Measurements from ENCODE around the gene TP63.
"Not testable (repeated sequence)": the region's sequence is repeated elsewhere in the genome, so short reads cannot be mapped to it uniquely, and the experiment has no call there.

The TP63 gene

GRCh38 chr3:189631373-189631408 lies at the start of gene TP63:
TSS of gene TP63 (plus strand) at chr3:189631389. CDS start at chr3:189631516, 127 bp downstream.
- no peak for DNase-seq (ENCODE audit: extremely low read depth in 1 of 2, low read depth in 1 of 2)

DNA sequence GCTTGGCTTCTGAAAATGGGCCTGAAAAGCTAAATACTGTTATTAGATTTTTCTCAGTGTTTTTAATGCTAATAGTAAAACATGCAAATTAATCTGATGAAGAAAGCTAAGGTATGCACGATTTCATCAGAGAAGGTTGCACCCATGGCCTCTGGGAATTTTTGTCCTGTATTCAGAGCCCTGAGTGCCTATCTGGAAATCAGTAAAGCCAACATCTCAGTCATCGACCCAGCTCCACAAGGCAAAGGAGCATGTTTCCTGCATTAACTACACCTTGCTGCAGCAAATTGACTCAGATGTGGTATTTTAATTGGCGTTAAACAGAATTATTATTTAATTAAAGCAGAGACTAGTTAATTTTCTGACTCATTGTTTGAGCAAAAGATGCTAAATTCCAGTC lies 49.0 kb upstream of the TP63 start:
- no peak for DNase-seq (ENCODE audit: extremely low read depth in 1 of 2, low read depth in 1 of 2)

GRCh38 chr3:189584645-189585044 lies 46.5 kb upstream of the TP63 start:
- no peak for DNase-seq (ENCODE audit: extremely low read depth in 1 of 2, low read depth in 1 of 2)

- DNase-seq (ENCODE audit: extremely low read depth in 1 of 2, low read depth in 1 of 2): no peak
Observed at GRCh38 chr3:189586941-189587663, 44.1 kb upstream of the TP63 start.

DNA sequence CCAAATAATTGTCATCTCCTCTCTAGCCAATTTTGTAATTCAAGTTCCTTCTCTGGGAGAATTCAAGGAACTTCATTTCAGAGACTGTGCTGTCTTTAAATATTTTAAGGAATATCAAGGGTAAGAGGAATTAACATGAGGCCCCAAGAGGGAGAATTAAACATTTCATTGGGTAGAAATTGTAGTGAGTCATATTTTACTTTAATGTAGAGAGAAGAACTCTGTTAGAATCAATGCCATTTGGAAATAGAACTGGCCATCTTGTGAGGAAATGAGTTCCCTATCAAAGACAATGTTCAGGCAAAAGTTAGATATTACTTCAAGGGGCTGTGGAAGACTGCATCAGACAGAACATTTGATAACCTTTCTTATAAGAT lies 43.5 kb upstream of the TP63 start:
- no peak for DNase-seq (ENCODE audit: extremely low read depth in 1 of 2, low read depth in 1 of 2)

DNA sequence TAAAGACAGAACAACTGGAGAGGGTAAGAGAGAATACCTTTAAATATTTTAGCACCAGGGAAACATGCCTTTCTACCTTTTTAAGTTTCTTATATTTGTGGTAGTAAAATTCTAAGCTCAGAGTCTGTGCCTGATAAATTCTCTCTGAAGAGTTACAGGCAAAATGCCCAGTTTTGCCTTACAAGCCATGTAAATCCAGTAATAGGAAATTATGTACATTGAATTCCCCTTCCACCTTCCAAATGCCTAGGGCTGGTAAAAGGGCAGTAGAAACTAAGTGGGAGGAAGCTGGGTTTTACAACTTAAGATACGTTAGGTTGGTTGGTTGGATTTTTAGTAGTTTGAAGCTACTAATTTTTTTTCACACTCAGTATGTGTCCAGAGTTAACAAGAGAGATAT lies 43.1 kb upstream of the TP63 start:
- no peak for DNase-seq (ENCODE audit: extremely low read depth in 1 of 2, low read depth in 1 of 2)

DNA sequence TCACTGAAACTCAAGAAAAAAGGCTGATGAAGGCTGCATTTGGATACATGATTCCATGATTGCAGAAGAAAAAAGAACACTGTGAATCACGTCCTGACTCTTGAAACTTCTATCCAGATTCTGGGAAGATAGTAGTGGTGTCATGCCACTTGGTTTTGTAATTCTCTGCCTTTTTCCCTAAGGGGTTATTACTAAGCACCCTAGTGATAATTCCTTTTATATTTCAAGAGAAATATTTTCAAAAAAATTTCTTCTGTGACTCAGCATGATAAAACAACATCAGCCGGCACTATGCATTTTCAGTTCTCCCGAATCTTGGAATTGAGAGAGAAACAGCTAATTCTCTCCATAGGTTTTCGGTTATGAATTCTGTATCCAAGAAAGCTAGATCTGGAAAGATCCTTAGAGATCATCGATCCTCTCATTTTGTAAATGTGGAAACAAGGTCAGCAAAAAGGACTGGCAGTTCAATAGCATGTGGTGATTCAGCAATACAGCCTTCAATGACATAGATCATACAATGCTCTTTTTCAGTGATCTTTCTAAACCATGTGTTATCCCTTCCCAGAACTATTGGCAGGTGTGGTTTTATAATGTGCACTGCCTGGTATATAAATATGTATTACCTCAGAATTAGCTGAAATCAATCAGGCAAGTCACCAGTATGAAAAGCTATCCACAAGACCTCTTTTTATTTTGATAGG lies 42.6 kb upstream of the TP63 start:
- DNase-seq (ENCODE audit: extremely low read depth in 1 of 2, low read depth in 1 of 2): no peak

- DNase-seq (ENCODE audit: extremely low read depth in 1 of 2, low read depth in 1 of 2): no peak
Observed at GRCh38 chr3:189589179-189589569, 42.0 kb upstream of the TP63 start.

DNA sequence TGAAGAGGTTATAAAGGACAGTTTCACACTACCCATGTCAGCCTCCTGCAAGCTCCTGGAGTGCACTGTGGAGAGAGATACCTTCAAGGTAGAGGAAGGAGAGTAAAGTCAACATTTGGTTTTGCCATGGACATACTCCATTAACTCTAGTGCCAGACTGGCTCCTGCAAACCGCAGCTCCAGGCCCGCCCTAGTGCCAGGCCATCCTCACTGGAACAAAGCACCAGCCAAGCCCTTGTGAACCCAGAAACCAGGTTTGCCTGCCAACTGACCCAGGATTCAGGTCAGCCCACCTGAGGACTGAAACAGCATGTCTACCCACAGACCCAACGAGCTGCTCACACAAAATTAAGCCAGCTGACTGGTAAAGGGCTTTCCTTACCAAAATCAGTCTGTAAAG lies 41.0 kb upstream of the TP63 start:
- no peak for DNase-seq (ENCODE audit: extremely low read depth in 1 of 2, low read depth in 1 of 2)

GRCh38 chr3:189593581-189593980 lies 37.6 kb upstream of the TP63 start:
- DNase-seq (ENCODE audit: extremely low read depth in 1 of 2, low read depth in 1 of 2): no peak

GRCh38 chr3:189596078-189596979 lies 34.9 kb upstream of the TP63 start:
- not testable (repeated sequence) for DNase-seq (ENCODE audit: extremely low read depth in 1 of 2, low read depth in 1 of 2)

DNA sequence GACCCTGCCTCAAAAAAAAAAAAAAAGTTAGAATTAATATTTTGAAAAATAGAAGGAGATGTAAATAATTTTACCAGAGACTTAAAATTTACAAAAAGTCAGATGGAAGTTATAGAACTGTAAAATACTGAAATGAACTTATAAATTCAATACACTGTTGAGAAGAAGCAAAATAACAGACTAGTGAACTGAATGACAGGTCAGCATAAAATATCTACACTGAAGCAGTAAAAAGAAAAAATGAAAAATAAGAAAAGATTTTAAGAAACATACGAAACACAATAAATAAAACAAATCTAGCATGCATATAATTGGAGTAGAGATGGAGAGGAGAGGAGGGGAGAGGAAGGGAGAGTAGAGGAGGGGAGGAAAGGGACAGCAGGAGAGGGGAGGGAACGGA lies 33.3 kb upstream of the TP63 start:
- no peak for DNase-seq (ENCODE audit: extremely low read depth in 1 of 2, low read depth in 1 of 2)

DNA sequence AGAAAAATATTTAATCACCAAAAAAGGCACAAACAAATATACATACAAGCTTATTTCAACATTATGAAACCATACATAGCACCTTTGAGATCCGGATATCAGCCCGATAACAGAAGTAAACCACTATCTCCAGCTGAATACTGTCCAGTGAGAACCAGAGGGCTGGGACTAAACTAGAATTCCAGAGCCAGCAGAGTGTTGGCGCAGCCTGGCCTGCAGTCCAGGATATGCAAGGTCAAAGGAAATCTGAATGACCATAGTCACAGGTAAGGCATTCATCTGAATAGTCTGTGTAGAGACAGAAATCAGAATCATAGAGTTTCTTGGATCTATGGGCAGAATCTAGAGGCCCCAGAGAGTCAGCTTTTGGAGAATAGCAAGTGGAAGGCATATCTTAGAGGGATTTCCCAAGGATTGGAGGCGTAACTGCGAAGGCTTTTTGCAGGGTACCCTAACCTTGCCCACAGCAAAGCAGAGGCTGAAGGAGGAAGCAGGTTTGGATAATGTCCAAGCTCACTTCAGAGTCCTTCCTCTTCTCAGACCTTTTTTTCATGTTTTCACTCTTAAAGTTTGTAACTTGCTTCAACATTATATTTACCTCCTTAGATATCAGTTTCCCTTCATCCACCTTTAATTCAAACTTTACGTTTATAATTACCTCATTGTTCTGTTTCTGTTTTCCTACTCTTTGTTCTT lies 32.5 kb upstream of the TP63 start:
- no peak for DNase-seq (ENCODE audit: extremely low read depth in 1 of 2, low read depth in 1 of 2)

DNA sequence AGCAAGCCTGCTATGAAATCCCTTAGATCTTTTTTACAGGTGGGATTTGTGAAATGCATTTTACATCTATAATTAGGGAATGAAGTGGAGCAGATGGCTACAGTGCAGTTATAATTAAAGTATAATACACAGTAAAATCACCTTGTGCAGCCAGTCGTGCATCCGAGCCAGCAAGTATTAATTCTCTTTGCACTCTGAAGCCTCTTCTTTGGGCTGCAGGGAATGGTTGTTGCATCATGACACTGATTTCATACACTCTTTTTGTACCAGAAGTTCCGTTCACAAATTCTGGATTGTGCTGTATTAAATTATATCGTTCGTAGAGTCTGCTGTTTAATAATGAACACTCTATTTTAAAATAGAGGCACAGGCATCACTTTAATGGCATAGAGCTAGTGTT lies 28.7 kb upstream of the TP63 start:
- DNase-seq (ENCODE audit: extremely low read depth in 1 of 2, low read depth in 1 of 2): no peak

DNA sequence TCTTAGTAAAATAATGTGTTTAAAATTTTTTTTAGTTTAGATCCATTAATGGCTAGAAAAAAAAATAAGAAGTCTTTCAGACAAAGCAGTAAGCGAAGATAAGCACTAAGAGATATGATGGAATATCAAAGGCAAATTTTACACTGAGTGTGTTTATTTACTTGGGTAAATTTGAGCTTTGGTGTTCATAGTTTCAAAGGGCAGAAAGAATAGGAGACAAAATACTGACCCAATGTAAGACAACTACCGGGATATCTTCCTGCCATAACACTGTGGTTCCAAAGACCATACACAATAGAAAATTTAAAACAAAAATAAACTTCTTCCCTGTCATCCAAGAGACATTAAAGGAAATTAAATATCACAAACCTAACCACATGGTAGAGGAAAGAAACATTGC lies 25.5 kb upstream of the TP63 start:
- DNase-seq (ENCODE audit: extremely low read depth in 1 of 2, low read depth in 1 of 2): no peak

DNA sequence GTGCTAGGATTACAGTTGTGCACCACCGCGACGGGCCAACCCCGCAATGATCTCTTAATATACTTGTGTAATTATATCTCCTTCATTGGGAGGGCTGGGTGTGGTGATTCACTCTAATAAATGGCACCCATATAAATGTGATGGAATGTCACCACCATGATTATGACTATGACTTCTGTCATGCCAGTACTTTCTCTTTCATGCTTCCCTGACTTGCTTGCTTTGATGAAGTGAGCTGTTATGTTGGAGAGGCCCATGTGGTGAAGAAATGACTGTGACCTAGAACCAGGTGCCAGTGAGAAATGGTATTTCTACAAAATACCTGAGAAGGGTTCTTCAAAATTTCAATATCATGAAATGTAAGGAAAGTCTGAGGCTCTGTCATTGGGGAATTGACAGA lies 24.4 kb upstream of the TP63 start:
- no peak for DNase-seq (ENCODE audit: extremely low read depth in 1 of 2, low read depth in 1 of 2)

- DNase-seq (ENCODE audit: extremely low read depth in 1 of 2, low read depth in 1 of 2): not testable (repeated sequence)
Observed at GRCh38 chr3:189612641-189613040, 18.5 kb upstream of the TP63 start.

DNA sequence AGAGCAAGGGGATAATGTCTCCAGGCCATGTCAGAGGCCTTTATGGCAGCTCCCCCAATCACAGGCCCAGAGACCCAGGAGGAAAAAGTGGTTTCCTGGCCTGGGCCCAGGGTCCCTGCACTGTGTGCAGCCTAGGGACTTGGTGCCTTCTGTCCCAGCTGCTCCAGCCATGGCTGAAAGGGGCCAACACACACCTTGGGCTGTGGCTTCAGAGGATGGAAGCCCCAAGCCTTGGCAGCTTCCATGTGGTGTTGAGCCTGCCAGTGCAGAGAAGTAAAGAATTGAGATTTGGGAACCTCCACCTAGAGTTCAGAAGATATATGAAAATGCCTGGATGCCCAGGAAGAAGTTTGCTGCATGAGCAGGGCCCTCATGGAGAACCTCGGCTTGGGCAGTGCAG lies 18.1 kb upstream of the TP63 start:
- no peak for DNase-seq (ENCODE audit: extremely low read depth in 1 of 2, low read depth in 1 of 2)

DNA sequence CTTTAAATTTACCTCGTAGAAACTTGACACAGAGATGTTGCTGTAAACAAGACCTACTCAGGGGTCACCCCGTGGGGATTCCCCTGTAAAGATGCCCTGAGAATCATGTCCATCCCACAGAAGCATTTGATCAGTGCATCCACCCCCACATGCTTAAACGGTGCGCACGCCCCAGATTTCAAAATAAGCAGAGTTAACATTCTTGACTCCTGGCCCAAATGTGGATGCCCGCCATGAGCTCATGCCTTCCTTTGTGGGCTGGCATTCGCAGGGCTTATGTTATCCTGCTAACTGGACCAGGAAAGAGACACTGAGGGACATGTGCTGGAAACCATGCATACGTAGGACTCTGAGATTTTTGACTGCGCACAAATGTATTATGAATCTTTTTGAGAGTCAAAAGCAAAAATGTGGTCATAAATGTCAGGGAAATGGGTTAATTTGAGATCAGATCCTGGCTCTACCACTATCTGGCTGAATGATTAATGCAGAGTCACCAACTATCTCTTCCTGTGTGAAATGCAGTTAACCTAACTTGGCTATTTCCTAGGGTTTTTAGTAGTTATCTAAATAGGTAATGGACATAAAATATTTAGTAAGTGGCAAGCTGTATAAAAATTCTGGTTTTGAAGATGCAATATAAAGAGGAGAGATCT lies 9.1 kb upstream of the TP63 start:
- DNase-seq (ENCODE audit: extremely low read depth in 1 of 2, low read depth in 1 of 2): no peak

DNA sequence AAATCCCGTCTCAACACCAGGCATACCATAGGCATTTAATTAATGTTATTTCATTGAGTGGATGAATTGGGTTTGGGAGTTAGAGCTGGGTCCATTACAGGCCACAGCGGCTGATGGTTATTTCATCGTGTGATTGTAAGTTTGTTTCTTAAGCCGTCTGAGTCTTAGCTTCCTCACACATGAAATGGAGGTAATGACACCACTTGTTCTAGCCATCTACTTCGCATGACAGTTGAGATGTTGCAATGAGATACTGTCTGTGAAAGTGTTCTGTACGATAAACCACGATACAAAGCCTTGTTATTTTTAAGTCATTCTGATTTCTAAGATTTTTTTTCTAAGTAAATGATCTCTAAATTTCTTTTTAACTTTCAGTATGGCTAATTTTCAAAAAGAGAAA lies 8.6 kb upstream of the TP63 start:
- no peak for DNase-seq (ENCODE audit: extremely low read depth in 1 of 2, low read depth in 1 of 2)

GRCh38 chr3:189624130-189624529 lies 7.1 kb upstream of the TP63 start:
- no peak for DNase-seq (ENCODE audit: extremely low read depth in 1 of 2, low read depth in 1 of 2)

All from stimulated activated CD8-positive, alpha-beta memory T cell treated with anti-CD3 and anti-CD28 coated beads, Interleukin-7, amount 100 ng/mL, for 48 hours (primary cell).